K562 (cell line): Measurements from ENCODE around the gene GHDC. TPM values are rescaled to one million over a fixed set of nuclear protein-coding genes. Genes with fewer than 3 reads are reported as not detected.

Source experiments
- ATAC-seq: fragments of 200-7000 bp; cut with Tn5 transposase; 3 replicates; pipeline ENCODE4 v1.9.1; 2020; ENCODE audit warnings: moderate library complexity
- BruUV-seq: library from RNA; stranded (reverse); fragments of 400-500 nt; replicated peaks from 2 replicates; lab custom pipeline; 2021; lab: Mats Ljungman, UMichigan
- CTCF ChIA-PET: fragments of 300-600 bp; formaldehyde crosslinking; extraction: SDS; loops from one replicate; lab custom pipeline; 2021; ENCODE audit warnings: low intra/inter-chr PET ratio; lab: Yijun Ruan, JAX
- POLR2A ChIA-PET: fragments of 300-600, 350-650 bp; sonication (Branson Sonifier 250); formaldehyde crosslinking; extraction: SDS; loops from one replicate; lab custom pipeline; 2021; ENCODE audit warnings: antibody characterized with exemption, inconsistent platforms; lab: Yijun Ruan, JAX
- DNase-seq, 4 experiments: peaks; one replicate each; pipeline versions ENCODE4 v3.0.0 to v3.0.0-alpha.2; 2011 to 2018; ENCODE audit warnings: low spot score in 3 of 4, mixed read lengths in 3 of 4; ENCODE audit errors: extremely low read depth in 1 of 4
- FAIRE-seq: peaks from 2 replicates; lab custom pipeline; 2011; peaks lifted over from hg19 to GRCh38; lab: Jason Lieb, UNC
- H2AFZ ChIP-seq: 2 replicates; pipeline ENCODE4 v1.6.0; 2011; ENCODE audit warnings: low read depth, low read length, control low read depth, inconsistent platforms
- H3K27ac ChIP-seq: fragments of 200-600 bp; 3 replicates; pipeline ENCODE4 v1.8.0; 2011; ENCODE audit warnings: low read depth, mild to moderate bottlenecking, control low read depth, inconsistent platforms, low read length, moderate library complexity, mixed read lengths; ENCODE audit errors: extremely low read depth
- H3K27me3 ChIP-seq, 2 experiments: fragments of 300-600 bp in 1 of 2; 2 replicates in 1 of 2; 3 replicates in 1 of 2; pipeline versions ENCODE4 v1.6.0 to v1.8.0; 2011; ENCODE audit warnings: inconsistent platforms in 2 of 2, low read length in 2 of 2, mild to moderate bottlenecking in 1 of 2, mixed read lengths in 1 of 2, moderate library complexity in 1 of 2; ENCODE audit not compliant: control insufficient read depth in 2 of 2, insufficient read depth in 2 of 2
- H3K36me3 ChIP-seq: fragments of 300-600 bp; 3 replicates; pipeline ENCODE4 v1.8.0; 2011; ENCODE audit warnings: mild to moderate bottlenecking, low read length, inconsistent platforms; ENCODE audit not compliant: control insufficient read depth, insufficient read depth
- H3K4me1 ChIP-seq, 2 experiments: fragments of 200-600 bp in 1 of 2; replicated peaks in 1 of 2; 2 replicates in 1 of 2; 3 replicates in 1 of 2; pipeline versions ENCODE4 v1.5.1 to v1.8.0; 2011; ENCODE audit warnings: inconsistent platforms in 2 of 2, low read length in 2 of 2, mild to moderate bottlenecking in 1 of 2, mixed read lengths in 1 of 2, moderate library complexity in 1 of 2; ENCODE audit not compliant: control insufficient read depth in 2 of 2, insufficient read depth in 2 of 2
- H3K4me2 ChIP-seq: 2 replicates; pipeline ENCODE4 v1.6.1; 2011; ENCODE audit warnings: low read length, control low read depth, inconsistent platforms, mixed read lengths; ENCODE audit not compliant: insufficient read depth
- H3K4me3 ChIP-seq: fragments of 200-600 bp; sonication (generic), shearing (Covaris generic); 2 replicates; pipeline ENCODE4 v1.5.1; 2016; ENCODE audit warnings: control low read depth, inconsistent platforms
- H3K79me2 ChIP-seq: fragments of 200-600 bp; 3 replicates; pipeline ENCODE4 v1.8.0; 2011; ENCODE audit warnings: low read length, inconsistent platforms; ENCODE audit not compliant: control insufficient read depth, insufficient read depth
- H3K9ac ChIP-seq, 2 experiments: 2 replicates each; pipeline versions ENCODE4 v1.6.0 to v1.6.1; 2011; ENCODE audit warnings: low read depth in 2 of 2, low read length in 2 of 2, control low read depth in 1 of 2, inconsistent platforms in 1 of 2, mild to moderate bottlenecking in 1 of 2, mixed read lengths in 1 of 2; ENCODE audit not compliant: insufficient read depth in 1 of 2
- H3K9me1 ChIP-seq: one replicate; pipeline ENCODE4 v1.6.0; 2011; ENCODE audit warnings: inconsistent platforms, mild to moderate bottlenecking, low read length, moderate library complexity; ENCODE audit not compliant: control insufficient read depth, insufficient read depth
- H3K9me3 ChIP-seq: replicated peaks from 2 replicates; pipeline ENCODE4 v1.5.1; 2011; ENCODE audit warnings: low read depth, low read length, inconsistent platforms; ENCODE audit not compliant: control insufficient read depth, insufficient read depth
- H4K20me1 ChIP-seq: replicated peaks from 2 replicates; pipeline ENCODE4 v1.6.1; 2011; ENCODE audit warnings: low read length, inconsistent platforms, mixed read lengths; ENCODE audit not compliant: control insufficient read depth, insufficient read depth
- KDM1A ChIP-seq, 2 experiments: fragments of 450-650 bp; IDR thresholded peaks; 2 replicates each; pipeline ENCODE4 v1.6.1; 2016; ENCODE audit warnings: mild to moderate bottlenecking in 2 of 2
- MECOM ChIP-seq: fragments of 250-450 bp; sonication (Bioruptor Pico); IDR thresholded peaks from 2 replicates; pipeline ENCODE4 v1.8.0; 2022; ENCODE audit warnings: inconsistent platforms
- MEIS2 ChIP-seq: fragments of 450-650 bp; IDR thresholded peaks from 2 replicates; pipeline ENCODE4 v1.6.1; 2014; ENCODE audit warnings: mild to moderate bottlenecking; ENCODE audit not compliant: partially characterized antibody
- SOX6 ChIP-seq: fragments of 450-650 bp; IDR thresholded peaks from 2 replicates; pipeline ENCODE4 v1.6.1; 2014; ENCODE audit warnings: mild to moderate bottlenecking
- SP2 ChIP-seq: IDR thresholded peaks from 2 replicates; pipeline ENCODE4 v1.6.1; 2011; ENCODE audit warnings: mild to moderate bottlenecking, low read depth, low read length, moderate library complexity; ENCODE audit not compliant: poor library complexity, severe bottlenecking; ENCODE audit errors: extremely low read depth
- ZNF253 ChIP-seq: fragments of 250-450 bp; sonication (Bioruptor Pico); conservative IDR thresholded peaks from 2 replicates; pipeline ENCODE4 v1.6.1; 2021; ENCODE audit warnings: mild to moderate bottlenecking
- WGBS: fragments of 100-300 bp; shearing (Covaris generic); methylation state at CpG from one replicate; pipeline ENCODE4 v1.1.6; 2016; ENCODE audit warnings: low coverage, mixed read lengths; ENCODE audit not compliant: insufficient coverage; ENCODE audit errors: missing lambda C conversion rate; 5-methylcytosine and 5-hydroxymethylcytosine counted together
- in situ Hi-C: fragments of 300-500 bp; cut with MboI; formaldehyde crosslinking; loops from 4 replicates; pipeline ENCODE4 v1.15.0; 2018; ENCODE audit warnings: inconsistent platforms, mixed read lengths
- intact Hi-C: fragments of 100-400 bp; cut with micrococcal nuclease; formaldehyde crosslinking; loops from 2 replicates; pipeline ENCODE4 v1.14.2; 2022
- polyA plus RNA-seq, 8 experiments: library from polyadenylated mRNA; depleted of rRNA in 4 of 8; stranded (reverse) in 5 of 8; unstranded in 3 of 8; fragments of >200 nt; fragmentation: Nextera tagmentation in 2 of 8; fragmentation: Illumina TruSeq in 1 of 8; extraction: Ambion mirVana in 2 of 8; extraction: Trizol in 1 of 8; gene quantifications; 2 replicates each; pipeline versions ENCODE4 v1.2.1 to v1.2.3, GENCODE V29; 2011 to 2014; ENCODE audit warnings: inconsistent platforms in 1 of 8, missing spikeins in 1 of 8
- total RNA-seq, 7 experiments: library from RNA; depleted of rRNA in 6 of 7; stranded (reverse); fragments of >200 nt in 6 of 7; fragmentation: Illumina TruSeq in 2 of 7; extraction: Trizol in 2 of 7; gene quantifications; 2 replicates each; pipeline versions ENCODE4 v1.2.1 to v1.2.3, GENCODE V29; 2011 to 2021; ENCODE audit warnings: low replicate concordance in 1 of 7
- TF ChIP-seq, protein P1 (sequence below): fragments of 450-650 bp; IDR thresholded peaks from 2 replicates; pipeline ENCODE4 v1.6.1; 2016
- TF ChIP-seq, protein P2 (sequence below), 2 experiments: IDR thresholded peaks in 1 of 2; conservative IDR thresholded peaks in 1 of 2; 2 replicates each; pipeline ENCODE4 v1.6.1; 2016; ENCODE audit warnings: low read depth in 2 of 2, mild to moderate bottlenecking in 1 of 2, missing compliant biosample characterization in 1 of 2, missing genetic modification characterization in 1 of 2, moderate library complexity in 1 of 2

GHDC gene
- total and polyA plus RNA-seq, 9 of the 15 experiments (the other 6 are each of a cell fraction or from before 2014, with no cell fraction given) = 0.65 to 23.2 (median 11.2) TPM

DNA sequence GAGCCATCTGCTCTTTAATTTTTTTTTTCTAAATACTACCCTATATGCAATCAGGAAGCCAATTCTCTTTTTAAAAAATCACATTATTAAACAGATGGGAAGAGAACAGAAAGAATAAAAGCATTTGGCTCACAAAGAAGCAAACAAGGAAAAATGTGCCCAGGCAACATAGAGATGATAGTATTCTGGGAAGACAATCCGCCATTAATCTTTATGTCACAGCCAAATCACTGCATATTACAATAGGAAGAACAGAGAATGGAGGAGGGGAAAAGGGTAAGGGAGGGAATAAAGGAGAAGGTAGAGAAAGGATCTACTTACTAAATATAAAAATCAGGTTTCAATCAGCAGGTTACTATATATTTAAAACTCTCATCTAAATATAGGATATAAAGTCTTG, 47.6 kb upstream of the GHDC start:
- no peak overlapping the region for H2AFZ ChIP-seq
- intact Hi-C loops (no loop called here), in situ Hi-C loops (no loop called here)
- ATAC-seq (no peak), DNase-seq (no peak), FAIRE-seq (no peak)
- WGBS = 86% methylated on average over 1 of the region's 1 CpG
- H3K4me2 ChIP-seq = no peak overlapping the region
- H3K4me3 ChIP-seq = no peak overlapping the region
- no peaks in the 10 kb centered on the region for H3K9me1 ChIP-seq
- TF ChIP-seq SP2 (no peak), ZNF253 (no peak), KDM1A (IDR thresholded peaks at IDR 0.05) (peak; percentile 27 to 42; a peak in 2 of 4 replicates), MECOM (CRISPR knock-in tag) (0 out of 2 replicates have a peak, but pooled peaks have one; percentile 65), MEIS2 (peak; percentile 67), SOX6 (0 out of 2 replicates have a peak, but pooled peaks have one; percentile 13)
- TF ChIP-seq, protein P1, sequence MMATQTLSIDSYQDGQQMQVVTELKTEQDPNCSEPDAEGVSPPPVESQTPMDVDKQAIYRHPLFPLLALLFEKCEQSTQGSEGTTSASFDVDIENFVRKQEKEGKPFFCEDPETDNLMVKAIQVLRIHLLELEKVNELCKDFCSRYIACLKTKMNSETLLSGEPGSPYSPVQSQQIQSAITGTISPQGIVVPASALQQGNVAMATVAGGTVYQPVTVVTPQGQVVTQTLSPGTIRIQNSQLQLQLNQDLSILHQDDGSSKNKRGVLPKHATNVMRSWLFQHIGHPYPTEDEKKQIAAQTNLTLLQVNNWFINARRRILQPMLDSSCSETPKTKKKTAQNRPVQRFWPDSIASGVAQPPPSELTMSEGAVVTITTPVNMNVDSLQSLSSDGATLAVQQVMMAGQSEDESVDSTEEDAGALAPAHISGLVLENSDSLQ = peak; percentile 65
- TF ChIP-seq, protein P2, sequence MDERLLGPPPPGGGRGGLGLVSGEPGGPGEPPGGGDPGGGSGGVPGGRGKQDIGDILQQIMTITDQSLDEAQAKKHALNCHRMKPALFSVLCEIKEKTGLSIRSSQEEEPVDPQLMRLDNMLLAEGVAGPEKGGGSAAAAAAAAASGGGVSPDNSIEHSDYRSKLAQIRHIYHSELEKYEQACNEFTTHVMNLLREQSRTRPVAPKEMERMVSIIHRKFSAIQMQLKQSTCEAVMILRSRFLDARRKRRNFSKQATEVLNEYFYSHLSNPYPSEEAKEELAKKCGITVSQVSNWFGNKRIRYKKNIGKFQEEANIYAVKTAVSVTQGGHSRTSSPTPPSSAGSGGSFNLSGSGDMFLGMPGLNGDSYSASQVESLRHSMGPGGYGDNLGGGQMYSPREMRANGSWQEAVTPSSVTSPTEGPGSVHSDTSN (CRISPR knock-in tag; IDR thresholded peaks at IDR 0.05; ENCODE audit: low read depth) = no peak
- TF ChIP-seq, protein P2 (tag; conservative IDR thresholded peaks at IDR 0.05; ENCODE audit: low read depth) = peak; percentile 50; the same call in 1 of the 2 replicates
- BruUV-seq = no TSS peak
- no peaks in the 10 kb centered on the region for H3K27me3 ChIP-seq
- no peaks in the 10 kb centered on the region; the same call in 1 of the 2 replicates for H4K20me1 ChIP-seq
- H3K9me3 ChIP-seq = no peaks in the 10 kb centered on the region
- no peak overlapping the region for H3K27ac ChIP-seq
- POLR2A ChIA-PET = no interaction called here
- no peak overlapping the region for H3K9ac ChIP-seq
- H3K79me2 ChIP-seq = peaks cover 92% of the 10 kb centered on the region
- peaks cover 19% of the 10 kb centered on the region for H3K36me3 ChIP-seq
- peaks cover 11 to 17% of the 10 kb centered on the region in 2 experiments; a peak in 3 of 5 replicates for H3K4me1 ChIP-seq
- CTCF ChIA-PET = no interaction called here
